LNCaP clone FGC (cell line): ENCODE measurements around the gene KCND3.

Source experiments
- DNase-seq: peaks from one replicate; pipeline ENCODE4 v3.0.0-alpha.2; 2011; ENCODE audit warnings: low read depth
- H3K4me3 ChIP-seq: 2 replicates; pipeline ENCODE4 v1.5.1; 2011; ENCODE audit warnings: mild to moderate bottlenecking, low read depth, low read length, control low read depth
- TF ChIP-seq, protein P1 (sequence below): IDR thresholded peaks from 2 replicates; pipeline ENCODE4 v1.5.1; 2012; ENCODE audit warnings: mild to moderate bottlenecking; ENCODE audit not compliant: control insufficient read depth, insufficient read depth; ENCODE audit errors: extremely low read depth

Gene KCND3

DNA sequence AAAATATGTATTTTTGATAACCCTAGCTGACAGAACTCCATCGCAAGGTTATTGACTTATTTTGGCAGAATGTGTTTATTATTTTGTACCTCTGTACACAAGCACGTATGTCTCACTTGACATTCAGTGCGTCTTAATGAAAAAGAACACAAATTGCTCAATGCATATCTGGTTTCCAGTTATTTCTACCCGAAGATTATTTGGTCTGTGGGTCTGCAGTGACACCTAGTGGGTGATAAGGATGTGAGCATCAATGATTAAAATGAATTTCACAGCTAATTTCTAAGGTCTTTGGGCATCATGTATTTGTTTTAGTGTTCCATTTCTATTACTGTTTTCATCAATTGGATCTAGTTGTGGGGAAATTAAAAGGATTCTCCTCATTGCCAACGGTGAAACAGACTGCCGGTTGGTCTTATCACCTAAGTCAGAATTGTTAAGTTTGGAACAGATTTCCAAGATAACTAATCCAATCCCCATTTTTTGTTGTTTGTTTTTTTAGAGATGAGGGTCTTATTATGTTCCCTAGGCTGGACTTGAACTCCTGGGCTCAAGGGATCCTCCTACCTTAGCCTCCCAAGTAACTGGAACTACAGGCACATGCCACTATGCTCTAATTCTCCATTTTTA is 219.8 kb downstream of the KCND3 start:
- DNase-seq, result peak; percentile 37
- no peak overlapping the region for H3K4me3 ChIP-seq
- TF ChIP-seq, protein P1, sequence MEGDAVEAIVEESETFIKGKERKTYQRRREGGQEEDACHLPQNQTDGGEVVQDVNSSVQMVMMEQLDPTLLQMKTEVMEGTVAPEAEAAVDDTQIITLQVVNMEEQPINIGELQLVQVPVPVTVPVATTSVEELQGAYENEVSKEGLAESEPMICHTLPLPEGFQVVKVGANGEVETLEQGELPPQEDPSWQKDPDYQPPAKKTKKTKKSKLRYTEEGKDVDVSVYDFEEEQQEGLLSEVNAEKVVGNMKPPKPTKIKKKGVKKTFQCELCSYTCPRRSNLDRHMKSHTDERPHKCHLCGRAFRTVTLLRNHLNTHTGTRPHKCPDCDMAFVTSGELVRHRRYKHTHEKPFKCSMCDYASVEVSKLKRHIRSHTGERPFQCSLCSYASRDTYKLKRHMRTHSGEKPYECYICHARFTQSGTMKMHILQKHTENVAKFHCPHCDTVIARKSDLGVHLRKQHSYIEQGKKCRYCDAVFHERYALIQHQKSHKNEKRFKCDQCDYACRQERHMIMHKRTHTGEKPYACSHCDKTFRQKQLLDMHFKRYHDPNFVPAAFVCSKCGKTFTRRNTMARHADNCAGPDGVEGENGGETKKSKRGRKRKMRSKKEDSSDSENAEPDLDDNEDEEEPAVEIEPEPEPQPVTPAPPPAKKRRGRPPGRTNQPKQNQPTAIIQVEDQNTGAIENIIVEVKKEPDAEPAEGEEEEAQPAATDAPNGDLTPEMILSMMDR, result peak; percentile 88

DNA sequence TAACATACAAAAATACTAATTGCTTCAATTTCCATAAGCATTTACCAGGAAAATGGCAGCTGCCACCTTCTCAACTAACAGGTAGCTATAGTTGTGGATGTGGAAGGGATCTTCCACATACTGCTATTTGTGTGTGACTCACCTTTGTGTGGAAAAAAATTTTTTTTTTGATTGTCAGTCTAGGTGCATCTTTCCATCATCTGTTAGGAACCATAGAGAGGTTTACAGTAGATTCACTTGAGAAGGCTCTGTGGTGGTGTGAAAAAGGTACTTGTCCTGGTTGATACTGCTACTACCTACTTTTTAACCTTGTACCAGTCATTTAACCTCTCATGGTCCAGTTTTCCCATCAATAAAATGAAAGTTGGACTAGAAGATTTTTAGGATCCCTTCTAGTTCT is 220.8 kb downstream of the KCND3 start:
- no peak overlapping the region for H3K4me3 ChIP-seq
- TF ChIP-seq, protein P1, result no peak
- no peak for DNase-seq

DNA sequence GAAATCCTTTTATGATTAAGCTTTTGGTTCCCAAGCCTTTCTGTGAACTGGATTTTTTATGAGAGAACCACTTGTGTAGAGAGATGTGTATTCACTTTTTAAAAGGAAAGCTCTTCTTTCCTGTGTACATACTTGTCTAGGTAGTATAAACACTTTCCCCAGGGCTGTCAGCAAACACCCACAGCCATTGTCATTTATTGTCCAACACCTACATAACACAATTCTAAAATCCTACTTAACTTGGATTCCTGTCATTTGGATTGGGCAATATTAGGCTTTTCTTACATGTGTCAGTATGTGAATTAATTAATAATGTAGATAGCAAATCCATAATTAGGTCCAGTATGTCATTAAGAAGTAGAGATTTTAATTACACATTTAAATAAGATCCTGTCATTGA is 221.4 kb downstream of the KCND3 start:
- TF ChIP-seq, protein P1, result no peak
- H3K4me3 ChIP-seq, result no peak overlapping the region
- DNase-seq, result peak; percentile 30

DNA sequence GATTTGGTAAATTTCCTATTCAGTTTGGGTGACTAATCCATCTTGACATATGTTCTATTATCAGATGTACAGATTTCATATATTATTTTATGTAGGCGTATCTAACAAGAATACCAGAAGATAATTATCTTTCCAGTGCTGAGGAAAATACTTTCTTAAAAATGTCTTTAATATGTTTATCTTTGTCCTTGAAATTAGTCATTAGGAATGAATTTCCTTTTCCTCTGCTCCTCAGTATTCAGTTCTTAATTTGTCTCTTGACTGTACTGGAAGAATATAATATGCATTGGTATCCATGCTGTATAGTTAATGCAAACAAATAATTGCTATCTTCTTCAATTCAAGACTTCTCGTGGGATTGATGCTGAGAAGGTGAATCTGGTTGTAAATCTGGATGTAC is 227.1 kb downstream of the KCND3 start:
- TF ChIP-seq, protein P1, result no peak
- no peak overlapping the region for H3K4me3 ChIP-seq
- no peak for DNase-seq

DNA sequence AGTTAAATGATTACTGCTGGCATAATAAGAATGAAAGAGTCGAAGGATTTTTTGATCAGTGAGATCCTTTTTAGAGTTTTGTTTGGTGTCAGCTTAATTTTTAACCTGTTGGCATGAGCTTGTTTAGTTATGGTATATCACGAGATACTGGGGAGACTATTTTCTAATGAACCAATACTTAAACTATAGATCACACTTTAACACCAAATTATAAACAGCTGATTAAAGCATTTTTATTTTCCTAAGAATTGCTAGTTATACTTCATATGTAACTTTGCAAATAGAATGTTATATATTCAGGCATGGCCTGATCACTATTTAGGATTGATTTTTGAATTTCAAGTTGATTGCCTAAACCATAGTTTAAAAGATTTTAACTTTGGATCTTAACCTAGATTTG is 227.8 kb downstream of the KCND3 start:
- H3K4me3 ChIP-seq, result no peak overlapping the region
- TF ChIP-seq, protein P1, result no peak
- DNase-seq, result no peak

DNA sequence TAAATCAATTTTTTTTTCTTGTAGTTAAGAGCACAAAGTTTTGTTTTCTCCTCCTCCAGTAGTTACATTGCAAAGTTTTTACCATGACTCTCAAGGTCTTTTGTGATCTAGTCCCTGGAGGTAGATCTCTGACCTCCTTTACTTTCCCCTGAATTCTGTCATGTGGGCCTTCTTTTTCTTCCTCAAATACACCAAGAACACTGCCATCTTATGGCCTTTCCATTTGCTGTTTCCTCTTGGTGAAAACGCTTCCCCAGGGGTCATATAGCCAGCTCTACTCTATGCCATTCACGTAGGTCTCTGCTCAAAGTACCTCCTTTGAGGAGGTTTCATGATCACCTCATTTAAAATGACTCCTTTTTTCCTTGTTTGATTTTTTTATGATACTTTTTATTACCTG is 231.1 kb downstream of the KCND3 start:
- DNase-seq, result no peak
- TF ChIP-seq, protein P1, result 0 out of 2 replicates have a peak, but pooled peaks have one; percentile 22
- no peak overlapping the region for H3K4me3 ChIP-seq

DNA sequence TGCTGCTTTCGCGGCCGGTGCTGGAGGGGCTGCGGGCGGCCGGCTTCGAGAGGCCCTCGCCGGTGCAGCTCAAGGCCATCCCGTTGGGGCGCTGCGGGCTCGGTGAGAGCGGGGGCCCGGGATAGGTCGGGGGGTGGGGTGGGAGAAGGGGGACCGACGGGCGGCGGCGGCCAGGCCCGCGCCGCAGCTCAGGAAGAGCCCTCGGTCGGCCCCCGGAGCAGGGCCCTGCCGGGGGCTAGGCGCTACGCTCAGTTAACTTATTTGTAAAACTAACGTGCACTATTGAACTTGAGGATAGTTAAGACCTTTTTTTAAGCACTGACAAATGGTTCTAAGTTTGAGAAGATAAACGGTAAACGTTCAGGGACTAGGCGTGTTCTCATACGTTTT is 233.3 kb downstream of the KCND3 start:
- DNase-seq, result no peak
- TF ChIP-seq, protein P1, result no peak
- H3K4me3 ChIP-seq, result peak overlapping the region; percentile 88
